NCI-H128 (cell line): ENCODE data around the gene LRRC75B.
A peak's percentile ranks its signal among the peaks of the same experiment; 100 is the strongest.

Experiments used
- DNase-seq: peaks from one replicate; lab custom pipeline; 2025; ENCODE audit not compliant: unreplicated experiment; lab: John Stamatoyannopoulos, UW

Gene LRRC75B

DNA sequence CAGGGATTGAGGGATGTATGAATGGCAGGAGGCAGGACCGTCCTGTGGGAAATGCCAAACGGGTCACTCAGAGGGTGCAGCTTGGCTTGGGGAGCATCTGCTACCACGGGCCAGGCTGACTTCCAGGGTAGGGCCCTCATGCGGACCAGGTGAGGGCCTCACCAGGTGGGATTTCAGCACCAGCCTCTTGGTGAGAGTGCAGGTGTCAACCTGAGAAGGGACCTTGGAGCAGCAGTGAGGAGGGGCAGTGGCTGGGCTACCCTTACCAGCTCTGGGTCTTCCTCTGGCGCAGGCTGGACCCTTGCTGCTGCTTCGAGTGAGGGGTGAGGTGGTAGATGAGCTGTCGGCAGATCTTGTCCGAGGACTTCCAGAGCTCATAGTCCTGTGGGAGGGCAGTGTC lies 4.9 kb downstream of the LRRC75B start:
- DNase-seq = no peak

DNA sequence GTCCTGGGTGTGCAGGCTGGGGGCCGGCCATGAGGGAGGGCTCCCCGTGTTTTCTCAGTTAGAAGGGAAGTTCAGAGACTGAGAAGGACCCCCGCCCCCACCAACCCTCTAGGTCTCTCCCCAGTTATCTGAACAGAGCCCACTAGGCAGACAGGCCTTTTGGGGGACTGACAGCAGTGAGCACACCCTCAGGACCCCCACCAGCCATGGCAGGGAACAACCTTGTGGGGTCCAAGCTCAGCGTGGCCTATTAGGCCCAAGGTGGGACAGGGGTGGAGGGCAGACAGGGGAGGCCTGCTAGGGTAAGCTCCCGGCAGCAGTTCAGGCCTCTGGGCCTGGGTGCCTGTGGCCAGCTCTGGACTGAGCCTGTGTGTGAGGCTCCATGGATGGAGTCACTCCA lies 5.6 kb downstream of the LRRC75B start:
- no peak for DNase-seq

DNA sequence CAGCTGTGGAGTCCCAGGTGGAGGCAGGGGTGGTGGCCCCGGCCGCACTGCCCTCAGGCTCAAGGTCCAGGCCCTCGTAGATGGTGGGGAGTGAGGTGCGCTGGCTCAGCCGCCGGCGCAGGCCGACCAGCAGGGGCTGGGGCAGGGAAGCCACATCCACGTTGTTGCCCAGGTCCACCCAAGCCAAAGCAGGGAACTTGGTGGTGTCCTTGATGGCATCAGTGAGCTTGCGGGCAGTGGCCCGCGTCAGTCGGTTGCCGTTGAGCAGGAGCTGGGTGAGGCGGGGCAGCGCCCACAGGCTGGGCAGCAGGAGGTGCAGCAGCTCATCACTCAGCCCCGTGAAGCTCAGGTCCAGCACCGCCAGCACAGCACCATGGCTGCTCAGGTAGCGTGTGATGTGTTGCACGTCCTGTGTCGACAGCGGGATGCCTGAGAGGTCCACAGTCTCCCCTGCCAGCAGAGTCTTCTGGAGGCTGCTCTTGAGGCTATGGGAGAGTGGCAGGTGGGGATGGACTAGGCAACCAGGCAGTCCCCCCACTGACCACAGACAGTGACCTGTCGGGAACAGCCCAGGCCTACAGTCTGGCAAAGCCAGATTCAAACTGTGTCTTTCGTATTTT lies 6.8 kb downstream of the LRRC75B start:
- no peak for DNase-seq

DNA sequence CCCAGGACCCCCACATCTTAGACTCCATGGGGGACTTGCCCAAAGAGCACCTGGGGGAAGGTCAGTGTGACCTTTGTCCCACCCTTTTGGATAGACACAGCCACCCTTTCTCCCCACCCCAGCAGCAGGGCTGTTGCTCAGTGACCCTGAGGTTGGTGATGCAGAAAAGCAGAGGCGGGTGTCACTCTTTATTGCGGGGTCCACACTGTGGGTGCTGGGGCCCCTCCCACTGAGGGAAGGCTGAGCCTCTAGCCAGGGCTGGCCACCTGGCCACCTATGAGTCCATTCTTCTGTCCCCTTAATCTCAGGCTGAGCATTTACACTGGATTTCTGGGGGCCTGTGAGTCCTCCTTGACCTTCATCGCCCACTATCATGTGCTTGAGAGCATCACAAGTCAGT lies 7.4 kb downstream of the LRRC75B start:
- no peak for DNase-seq

DNA sequence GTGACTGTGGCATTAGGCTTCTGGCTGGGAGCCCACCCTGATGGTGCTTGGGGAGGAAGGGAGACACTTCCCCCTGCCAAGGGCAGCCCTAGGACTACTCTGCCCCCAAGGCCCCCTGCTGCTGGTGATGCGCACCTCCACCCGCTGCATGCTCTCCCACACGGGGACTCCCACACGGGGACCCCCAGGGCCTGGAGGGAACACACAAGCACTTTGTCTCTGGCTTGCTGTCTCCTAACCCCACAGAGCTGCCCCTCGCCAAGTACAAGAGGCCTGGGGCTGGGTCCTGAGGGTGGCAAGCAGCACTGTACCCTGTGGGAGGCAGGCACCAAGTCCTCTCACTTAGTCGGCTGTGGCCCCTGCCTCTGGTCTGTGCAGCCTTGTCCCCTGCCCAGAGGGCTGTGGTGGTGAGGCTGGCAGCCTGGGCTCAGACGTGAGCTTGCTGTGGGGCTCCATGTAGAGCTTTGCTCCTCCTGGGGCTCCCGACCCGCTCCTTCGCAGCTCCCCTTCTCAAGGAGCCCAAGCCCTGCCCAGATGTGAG lies 7.9 kb downstream of the LRRC75B start:
- DNase-seq = no peak

DNA sequence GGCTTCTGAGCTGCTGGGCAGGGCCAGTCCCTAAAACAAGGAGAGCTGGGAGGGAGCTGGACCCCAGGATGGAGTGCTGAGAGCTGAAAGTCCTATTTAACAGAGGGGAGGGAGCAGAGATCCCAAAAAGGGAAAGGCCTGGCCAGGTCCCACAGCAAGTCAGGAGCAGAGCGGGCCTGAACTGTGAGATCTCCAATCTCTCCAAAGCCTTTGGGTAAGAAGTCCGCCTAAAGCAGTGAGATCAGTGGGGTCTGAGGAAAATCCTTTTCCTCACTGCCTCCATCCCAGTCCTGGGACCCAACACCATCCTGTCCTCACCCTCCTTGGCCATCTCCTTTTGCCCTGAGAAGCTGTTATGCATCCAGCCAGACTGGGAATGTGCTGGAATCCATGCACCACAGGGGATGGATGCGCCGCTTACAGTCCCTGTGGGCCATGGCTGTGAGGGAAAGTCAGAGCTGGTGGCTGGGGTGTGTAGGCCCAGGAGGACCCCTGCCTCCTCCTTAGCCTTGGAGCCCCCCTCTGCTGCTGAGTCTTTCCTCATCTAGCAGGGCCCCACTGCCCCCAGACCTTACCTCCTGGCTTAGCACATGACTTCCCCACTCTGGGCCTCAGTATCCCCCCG lies 8.6 kb downstream of the LRRC75B start:
- no peak for DNase-seq

DNA sequence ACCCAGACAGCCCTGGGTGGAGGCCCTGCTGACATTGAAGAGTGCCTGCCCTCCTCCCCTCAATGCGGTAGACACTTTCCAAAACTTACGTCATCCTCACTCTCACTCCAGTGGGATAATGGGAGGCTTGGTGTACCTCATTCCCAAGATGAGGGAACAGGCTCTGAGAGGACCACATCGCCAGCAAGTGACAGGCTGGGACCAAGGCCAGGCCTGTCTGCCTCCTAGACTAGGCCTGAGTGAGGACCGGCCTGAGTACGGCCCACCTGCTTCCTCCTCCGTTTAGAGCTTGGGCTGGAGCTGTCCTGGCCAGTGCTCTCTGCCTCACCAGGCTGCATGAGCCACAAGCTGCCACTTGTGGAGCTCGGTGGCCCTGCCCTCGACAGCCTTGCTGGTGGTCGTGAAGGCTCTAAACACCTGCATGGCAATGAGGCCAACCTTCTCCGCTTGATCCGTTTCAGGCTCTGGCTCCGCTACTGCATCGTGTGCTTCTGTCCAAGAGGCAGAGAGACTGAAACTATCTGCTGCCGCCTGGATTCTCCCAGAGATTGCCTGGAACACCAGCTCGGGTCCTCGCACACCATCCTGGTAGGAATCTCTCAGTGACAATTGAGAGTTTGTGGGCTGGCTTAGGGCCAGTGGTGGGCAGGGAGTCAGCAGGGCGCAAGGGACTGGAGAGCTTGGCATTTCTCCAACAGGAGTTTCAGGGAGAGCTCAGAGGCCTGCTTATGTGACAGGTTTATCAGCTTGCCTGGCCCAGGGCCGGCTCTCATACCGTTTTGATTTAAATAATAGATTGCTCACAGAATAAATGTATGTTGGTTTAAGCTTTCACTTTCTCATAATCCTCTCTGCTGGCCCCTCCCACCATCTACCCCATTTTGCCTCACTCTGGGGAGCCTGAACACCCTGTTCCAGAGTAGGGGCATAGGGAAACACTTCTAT lies 9.4 kb downstream of the LRRC75B start:
- DNase-seq = peak; percentile 67

DNA sequence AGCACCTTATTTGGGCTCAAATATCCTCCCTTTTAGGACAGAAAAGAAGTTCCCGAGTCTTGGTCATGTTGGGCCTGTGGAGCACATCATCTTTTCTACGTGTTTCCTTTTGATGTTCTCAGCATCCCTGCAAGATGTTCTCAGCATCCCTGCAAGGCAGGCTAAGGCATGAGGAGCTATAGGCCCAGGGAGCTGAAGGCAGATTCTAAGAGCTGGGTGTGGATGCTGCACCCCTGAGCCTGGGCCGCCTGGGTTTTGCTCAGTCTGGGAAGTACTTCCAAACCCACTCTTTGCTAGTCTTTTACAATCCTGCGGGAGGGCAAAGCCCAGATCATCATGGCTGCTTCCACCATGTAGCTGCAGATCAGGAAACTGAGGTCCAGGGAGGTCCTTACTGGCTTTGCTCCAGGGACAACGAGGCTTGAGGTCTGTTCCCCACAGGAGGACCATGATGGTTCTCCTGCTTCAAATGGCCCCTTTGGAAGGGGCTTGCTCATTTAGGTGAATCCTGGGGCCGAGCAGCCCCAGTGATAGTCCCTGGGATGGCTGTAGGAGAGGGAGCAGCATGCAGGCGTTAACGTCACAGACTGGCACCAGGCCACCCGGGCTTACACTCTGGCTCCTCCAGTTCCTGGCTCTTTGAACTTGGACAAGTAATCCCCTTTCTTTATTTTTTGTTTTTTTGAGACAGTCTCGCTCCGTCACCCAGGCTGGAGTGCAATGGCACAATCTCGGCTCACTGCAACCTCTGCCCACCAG lies 10.6 kb downstream of the LRRC75B start:
- DNase-seq = no peak

DNA sequence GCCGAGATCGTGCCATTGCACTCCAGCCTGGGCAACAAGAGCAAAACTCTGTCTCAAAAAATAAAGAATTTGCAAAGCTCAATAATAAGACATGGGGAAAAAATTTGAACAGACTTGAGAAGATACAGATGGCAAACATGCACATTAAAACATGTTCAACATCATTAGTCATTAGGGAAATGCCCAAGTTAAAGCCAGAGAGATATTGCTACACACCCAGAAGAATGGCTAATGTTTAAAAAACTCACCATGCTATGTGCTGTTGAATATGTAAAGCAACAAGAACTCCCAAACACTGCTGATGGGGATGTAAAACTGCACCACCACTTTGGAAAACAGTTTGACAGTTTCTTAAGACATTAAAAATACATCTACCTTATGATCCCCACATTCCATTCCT lies 12.6 kb downstream of the LRRC75B start:
- no peak for DNase-seq

DNA sequence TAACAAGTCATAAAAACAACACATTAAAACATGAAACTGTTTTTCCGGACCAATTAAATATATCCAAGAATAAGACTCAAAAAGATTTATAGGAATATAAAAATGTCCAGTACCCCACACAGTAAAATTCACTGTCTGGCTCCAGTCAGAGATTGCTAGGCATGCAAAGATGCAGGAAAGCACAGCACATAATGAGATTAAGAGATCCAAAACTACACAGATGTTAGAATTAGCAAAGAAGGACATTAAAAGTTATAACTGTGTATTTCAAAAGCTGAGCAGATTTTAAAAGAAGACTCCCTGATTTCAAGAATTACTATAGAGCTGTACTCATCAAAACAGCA lies 13.6 kb downstream of the LRRC75B start:
- no peak for DNase-seq

DNA sequence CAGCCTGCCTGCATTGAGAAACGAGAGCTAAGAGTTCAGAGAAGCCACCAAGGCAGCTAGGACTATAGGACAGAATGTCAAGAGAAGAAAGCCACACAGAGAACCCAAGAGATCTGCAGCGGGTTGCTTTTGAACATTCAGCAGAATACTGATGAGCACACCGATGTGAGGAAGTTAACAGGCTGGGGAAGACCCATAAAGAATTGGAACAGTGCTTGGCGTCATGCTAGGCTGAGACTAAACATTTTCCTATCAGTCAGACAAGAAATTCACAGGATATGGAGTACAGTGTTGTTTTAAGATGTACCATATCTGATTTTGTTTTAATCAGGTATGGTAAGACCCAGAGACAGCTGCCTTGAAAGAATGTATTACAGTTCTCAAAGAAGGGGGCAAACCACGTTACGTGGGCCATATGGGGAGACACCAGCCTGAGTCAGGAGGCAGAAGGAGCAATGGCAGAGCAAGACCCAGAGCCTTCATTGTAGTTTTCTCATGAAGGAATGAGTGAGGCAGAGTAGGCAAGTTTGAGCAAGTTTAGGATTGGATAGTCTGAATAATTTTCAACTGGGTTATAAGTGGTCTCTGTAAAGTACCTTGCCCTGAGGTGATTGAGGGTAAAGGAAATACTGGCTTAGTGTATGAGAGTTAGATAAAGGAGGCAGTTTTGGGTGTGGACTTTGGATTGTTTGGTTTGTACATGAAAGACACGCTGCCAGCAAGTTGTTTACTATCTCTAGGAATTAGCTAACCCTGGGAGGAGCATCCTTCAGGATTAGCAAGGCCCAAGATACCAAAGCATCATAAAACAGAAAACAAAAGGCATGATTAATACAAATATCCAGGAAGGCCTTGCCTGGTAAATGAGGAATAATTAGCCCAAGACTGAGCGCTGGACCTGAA lies 14.3 kb downstream of the LRRC75B start:
- no peak for DNase-seq

DNA sequence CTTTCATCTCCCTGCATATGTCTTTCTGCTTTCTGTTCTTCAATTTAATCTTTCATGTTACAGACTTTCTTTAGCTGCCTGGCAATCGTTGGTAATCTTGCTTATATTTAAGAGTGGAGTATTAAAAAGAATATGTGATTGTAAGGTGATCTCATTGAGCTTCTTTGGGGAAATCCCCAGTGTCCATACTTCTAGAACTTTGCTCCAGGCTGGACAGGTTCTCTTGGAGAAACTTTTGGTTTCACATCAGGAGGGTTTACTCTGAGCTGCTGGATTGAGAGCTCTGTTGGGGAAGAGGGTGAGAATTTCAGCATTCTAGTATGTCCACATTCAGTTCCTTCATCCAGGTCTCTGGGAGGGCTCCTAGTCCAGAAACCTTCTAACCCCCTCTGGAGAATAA lies 16.1 kb downstream of the LRRC75B start:
- DNase-seq = no peak

DNA sequence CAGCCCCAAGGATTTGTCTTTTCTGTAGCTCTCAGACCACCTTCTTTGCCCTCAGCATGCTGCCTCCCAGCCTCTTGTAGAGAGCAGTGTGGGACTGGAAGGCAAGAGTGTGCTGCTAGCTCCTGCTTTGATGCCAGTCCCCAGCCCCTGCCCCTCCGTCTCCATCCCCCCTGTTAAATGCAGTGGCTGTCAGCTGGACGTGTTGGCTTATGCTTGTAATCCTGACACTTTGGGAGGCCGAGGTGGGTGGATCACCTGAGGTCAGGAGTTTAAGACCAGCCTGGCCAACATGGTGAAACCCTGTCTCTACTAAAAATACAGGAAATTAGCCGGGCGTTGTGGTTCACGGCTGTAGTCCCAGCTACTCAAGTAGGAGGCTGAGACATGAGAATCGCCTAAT lies 21.6 kb downstream of the LRRC75B start:
- DNase-seq = no peak

DNA sequence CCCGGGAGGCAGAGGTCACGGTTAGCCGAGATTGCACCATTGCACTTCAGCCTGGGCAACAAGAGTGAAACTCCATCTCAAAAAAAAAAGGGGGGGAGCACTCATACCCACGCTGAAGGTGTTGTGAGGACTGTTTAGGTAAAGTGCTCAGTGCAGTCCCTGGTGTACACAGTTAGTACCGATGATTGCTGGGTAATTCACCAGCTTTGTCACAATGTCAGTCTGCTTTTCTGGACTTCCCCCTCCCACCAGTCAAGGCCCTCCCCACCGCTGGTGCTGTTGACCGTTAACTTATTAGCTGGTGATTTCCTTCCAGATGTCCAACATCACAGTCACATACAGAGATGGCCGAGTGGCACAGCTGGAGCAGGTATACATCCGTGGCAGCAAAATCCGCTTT lies 25.2 kb downstream of the LRRC75B start:
- no peak for DNase-seq

DNA sequence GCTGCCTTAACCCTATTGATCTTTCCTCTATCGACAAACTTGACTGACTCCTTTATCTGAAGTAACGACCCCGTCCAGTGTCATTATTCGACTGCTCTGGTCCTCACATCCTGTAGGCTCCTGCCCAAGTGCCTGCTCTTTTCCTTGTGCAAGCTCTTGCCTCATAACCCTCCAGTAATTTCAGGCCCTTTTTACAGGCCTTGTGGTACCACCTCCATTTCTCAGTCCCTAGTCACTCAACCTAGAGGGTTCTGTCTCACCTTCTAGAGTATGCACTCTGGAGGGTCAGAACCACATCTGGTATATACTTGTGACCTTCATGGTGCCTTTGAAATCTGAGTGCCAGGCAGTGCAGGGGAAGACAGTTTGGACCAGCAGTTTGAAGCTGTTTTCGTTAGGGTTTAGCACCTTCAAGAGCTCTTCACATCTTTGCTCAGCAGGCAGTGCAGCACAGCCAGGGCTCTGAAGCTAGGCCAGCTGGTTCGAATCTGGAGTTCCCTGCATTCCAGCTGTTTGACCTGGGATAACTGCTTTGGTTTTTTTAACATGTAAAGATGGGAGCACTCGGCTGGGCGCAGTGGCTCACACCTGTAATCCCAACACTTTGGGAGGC lies 25.9 kb downstream of the LRRC75B start:
- DNase-seq = no peak

DNA sequence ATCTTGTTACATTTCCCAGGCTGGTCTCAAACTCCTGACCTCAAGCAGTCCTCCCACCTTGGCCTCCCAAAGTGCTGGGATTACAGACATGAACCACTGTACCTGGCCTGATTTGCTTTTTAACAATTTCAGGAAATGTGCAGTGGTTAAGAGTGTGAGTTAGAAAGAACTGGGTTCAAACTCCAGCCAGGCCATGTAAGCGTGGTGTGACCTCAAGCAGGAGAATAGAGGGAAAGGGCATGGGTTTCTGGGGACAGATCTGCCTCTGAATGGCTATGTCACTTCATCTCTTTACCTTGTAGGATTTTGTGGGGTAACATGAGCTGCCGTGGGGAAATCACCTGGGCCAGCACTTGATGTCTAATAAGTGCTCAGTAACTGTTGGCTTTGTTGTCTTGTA lies 27.8 kb downstream of the LRRC75B start:
- no peak for DNase-seq

DNA sequence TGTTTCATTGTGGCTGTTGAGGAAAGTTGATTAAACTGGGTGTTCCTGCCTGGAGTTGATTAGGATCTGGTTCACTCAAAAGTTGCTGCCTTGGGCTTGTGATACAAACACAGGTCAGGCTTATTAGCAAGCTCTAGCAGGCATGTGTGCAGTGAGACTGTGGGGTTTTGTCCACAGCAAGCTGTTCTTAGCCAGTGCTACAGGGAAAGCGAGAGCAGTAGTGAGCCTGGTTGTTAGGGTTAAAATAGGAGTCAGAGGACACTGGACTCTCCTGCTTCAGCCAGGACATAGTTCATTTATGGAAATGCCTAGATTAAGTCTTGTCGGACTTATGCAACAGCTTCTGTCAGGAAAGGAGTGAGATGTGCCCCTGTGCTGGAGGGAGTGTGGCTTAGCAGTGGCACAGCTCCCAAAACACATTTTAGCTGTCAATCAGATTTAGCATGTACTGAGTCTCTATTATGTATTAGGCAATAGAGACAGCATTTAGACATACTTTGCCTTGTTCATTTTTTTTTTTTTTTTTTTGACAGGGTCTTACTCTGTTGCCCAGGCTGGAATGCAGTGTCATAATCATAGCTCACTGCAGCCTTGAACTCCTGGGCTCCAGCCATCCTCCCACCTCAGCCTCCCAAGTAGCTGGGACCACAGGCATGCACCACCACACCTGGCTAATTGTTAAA lies 28.4 kb downstream of the LRRC75B start:
- no peak for DNase-seq

DNA sequence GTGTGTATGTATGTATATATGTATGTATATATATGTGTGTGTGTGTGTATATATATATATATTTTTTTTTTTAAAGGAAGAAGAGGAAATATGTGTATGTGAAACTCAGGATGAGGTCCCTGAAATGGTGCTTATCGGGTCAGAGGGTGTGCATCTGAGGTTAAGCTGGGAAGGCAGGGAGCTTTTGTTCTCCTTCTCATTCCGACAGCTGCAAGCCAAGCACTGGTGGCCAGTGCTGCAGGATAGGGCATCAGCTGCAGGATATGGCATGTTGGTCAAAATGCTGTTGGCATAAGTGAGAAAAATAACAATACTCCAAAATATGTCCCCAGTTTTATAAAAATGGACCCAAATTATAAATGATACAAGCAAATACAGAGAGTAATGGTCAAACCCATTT lies 29.6 kb downstream of the LRRC75B start:
- no peak for DNase-seq

DNA sequence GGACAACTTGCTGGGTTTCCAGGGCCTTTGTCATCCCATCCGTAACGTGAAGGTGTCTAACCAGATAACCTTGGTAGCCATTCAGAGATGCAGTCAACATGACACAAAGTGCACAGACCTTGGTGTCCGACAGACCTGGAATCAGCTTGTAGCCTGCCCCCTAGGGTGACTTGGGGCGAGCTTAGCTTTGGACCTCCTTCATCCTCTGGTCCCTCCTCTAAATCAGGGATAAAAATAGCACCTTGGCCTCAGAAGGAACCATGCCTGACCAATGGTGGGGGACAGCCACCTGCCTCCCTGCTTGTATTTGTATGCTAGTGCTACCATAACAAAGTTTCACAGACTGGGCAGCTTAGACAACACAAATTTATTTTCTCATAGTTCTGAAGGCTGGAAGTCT lies 33.4 kb downstream of the LRRC75B start:
- no peak for DNase-seq
